ENCODE data around the gene S100A3. TPM values are rescaled to one million over a fixed set of nuclear protein-coding genes. Genes with fewer than 3 reads are reported as not detected.

The S100A3 gene
- total and polyA plus RNA-seq, 2 of the 13 experiments (the other 11 are each of a cell fraction or from before 2014, with no cell fraction given) = 2.5 to 4.5 TPM

DNA sequence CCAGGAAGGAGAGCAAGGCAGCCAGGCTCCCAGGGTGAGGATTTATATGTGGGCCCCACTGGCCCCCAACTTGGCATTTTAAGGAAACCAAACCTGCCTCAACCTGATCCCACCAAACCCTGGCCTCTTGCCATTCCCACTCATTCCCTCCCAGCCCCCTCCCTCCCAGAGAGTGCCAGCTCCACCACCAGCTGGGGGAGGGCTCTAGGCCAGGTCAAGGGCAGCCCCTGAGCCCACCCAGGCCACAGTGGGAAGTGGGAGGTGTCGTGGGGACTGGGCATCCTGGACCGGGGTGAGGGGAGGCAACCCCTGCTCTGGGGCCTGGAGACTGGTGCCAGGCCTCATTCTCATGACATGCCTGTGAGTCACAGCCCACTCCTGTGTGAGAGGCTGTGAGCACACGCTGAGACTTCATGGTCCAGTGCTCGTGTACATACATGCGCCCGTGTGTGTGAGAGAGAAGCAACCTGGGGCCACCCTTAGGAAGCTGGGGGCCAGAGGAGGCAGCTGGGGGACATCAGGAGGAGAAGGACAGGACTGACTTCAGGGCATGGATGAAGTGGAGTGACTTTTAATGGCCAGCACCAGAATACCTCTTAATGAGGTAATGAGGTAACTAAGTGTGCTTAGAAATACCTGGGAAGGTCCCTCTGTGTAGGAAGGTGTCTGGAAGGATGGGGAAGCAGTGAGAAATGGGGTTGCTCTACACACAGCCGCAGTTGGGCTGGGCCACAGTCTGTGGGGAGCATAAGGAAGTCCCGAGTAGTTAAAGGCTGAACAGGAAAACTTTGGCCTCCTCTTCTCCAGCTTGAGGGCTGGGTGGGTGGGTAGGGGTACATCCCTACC is 16.7 kb upstream of the S100A3 start, which contains the start of gene S100A2:
Gene S100A2 (minus strand): TSS at position 316 of the 846 bp plus-strand sequence. CDS start 1,967 bp downstream, outside the sequence.
- in situ Hi-C loops (cut with HindIII; ENCODE audit: extremely low pct_ligation_motif_present, low pct_unique_long_range_greater_than_20kb) (loop anchor here (5.0 kb wide), 2 partner anchors 33 to 58 kb away; no protein-coding TSS in a partner anchor), intact Hi-C loops (cut with micrococcal nuclease; ENCODE audit: unreplicated experiment) (no loop called here)
- Histone ChIP-seq H4K20me1 (ENCODE audit: insufficient read depth, low read length) (no peaks in the 10 kb centered on the region), H3K4me2 (ENCODE audit: low read depth, low read length) (peak within 1 kb of the TSS; percentile 66), H3K79me2 (ENCODE audit: insufficient read depth, low read length) (no peaks in the 10 kb centered on the region), H3K4me3 (replicated peaks in 1 of 3; ENCODE audit: insufficient read depth in 1 of 3, low read depth in 2 of 3, low read length in 3 of 3) (peak within 1 kb of the TSS in 1 of 3 experiments; percentile 48; a peak in 2 of 6 replicates), H3K9me3 (ENCODE audit: low read length) (no peaks in the 10 kb centered on the region), H3K36me3 (replicated peaks in 1 of 2; ENCODE audit: control insufficient read depth in 1 of 2, insufficient read depth in 2 of 2, low read length in 2 of 2) (no peaks in the 10 kb centered on the region), H2AFZ (ENCODE audit: low read length) (no peak within 1 kb of the TSS), H3K9ac (ENCODE audit: insufficient read depth, low read depth, low read length) (peak within 1 kb of the TSS; percentile 48), H3K27me3 (ENCODE audit: control insufficient read depth in 1 of 2, insufficient read depth in 2 of 2, low read length in 2 of 2) (no peaks in the 10 kb centered on the region), H3K27ac (ENCODE audit: extremely low read length, insufficient read depth, low read length) (peak within 1 kb of the TSS; percentile 35), H3K4me1 (ENCODE audit: insufficient read depth, low read length) (peaks cover 51% of the 10 kb centered on the region)
- FAIRE-seq (no peak), DNase-seq (ENCODE audit: low spot score) (peak; percentile 40), ATAC-seq (peak; percentile 15)
- POLR2A ChIA-PET = interaction anchor here (0.6 to 3.1 kb wide), 18 partner anchors 8 to 162 kb away, joined by 3 to 49 read pairs (median 4); partner anchors contain the start of genes CHTOP, ILF2, INTS3 and S100A13
- TF ChIP-seq FOXA1 (IDR thresholded peaks at IDR 0.05) (no peak), FOXA1 (CRISPR knock-in tag; IDR thresholded peaks at IDR 0.05) (no peak), POLR2G (IDR thresholded peaks at IDR 0.05; ENCODE audit: low read depth, low read length) (peak; percentile 12; the same call in 1 of the 2 replicates), ZBTB1 (CRISPR knock-in tag; IDR thresholded peaks at IDR 0.05; ENCODE audit: borderline replicate concordance) (no peak), THAP11 (CRISPR knock-in tag; IDR thresholded peaks at IDR 0.05) (no peak), HNRNPL (IDR thresholded peaks at IDR 0.05; ENCODE audit: low read depth, low read length) (peak; percentile 83; the same call in 1 of the 2 replicates), ZNF557 (CRISPR knock-in tag; IDR thresholded peaks at IDR 0.05) (no peak), PHF5A (CRISPR knock-in tag; IDR thresholded peaks at IDR 0.05; ENCODE audit: low read depth, unreplicated experiment) (no peak), FOSL2 (CRISPR knock-in tag; IDR thresholded peaks at IDR 0.05) (peak; percentile 73)
- TF ChIP-seq, protein P1, sequence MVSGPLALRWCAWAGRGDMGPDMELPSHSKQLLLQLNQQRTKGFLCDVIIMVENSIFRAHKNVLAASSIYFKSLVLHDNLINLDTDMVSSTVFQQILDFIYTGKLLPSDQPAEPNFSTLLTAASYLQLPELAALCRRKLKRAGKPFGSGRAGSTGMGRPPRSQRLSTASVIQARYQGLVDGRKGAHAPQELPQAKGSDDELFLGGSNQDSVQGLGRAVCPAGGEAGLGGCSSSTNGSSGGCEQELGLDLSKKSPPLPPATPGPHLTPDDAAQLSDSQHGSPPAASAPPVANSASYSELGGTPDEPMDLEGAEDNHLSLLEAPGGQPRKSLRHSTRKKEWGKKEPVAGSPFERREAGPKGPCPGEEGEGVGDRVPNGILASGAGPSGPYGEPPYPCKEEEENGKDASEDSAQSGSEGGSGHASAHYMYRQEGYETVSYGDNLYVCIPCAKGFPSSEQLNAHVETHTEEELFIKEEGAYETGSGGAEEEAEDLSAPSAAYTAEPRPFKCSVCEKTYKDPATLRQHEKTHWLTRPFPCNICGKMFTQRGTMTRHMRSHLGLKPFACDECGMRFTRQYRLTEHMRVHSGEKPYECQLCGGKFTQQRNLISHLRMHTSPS (CRISPR knock-in tag; IDR thresholded peaks at IDR 0.05; ENCODE audit: low read depth) = 0 out of 2 replicates have a peak, but pooled peaks have one; percentile 28
- TF ChIP-seq, protein P2, sequence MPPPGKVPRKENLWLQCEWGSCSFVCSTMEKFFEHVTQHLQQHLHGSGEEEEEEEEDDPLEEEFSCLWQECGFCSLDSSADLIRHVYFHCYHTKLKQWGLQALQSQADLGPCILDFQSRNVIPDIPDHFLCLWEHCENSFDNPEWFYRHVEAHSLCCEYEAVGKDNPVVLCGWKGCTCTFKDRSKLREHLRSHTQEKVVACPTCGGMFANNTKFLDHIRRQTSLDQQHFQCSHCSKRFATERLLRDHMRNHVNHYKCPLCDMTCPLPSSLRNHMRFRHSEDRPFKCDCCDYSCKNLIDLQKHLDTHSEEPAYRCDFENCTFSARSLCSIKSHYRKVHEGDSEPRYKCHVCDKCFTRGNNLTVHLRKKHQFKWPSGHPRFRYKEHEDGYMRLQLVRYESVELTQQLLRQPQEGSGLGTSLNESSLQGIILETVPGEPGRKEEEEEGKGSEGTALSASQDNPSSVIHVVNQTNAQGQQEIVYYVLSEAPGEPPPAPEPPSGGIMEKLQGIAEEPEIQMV (CRISPR knock-in tag; IDR thresholded peaks at IDR 0.05; ENCODE audit: low read depth) = no peak
- TF ChIP-seq, protein P3, sequence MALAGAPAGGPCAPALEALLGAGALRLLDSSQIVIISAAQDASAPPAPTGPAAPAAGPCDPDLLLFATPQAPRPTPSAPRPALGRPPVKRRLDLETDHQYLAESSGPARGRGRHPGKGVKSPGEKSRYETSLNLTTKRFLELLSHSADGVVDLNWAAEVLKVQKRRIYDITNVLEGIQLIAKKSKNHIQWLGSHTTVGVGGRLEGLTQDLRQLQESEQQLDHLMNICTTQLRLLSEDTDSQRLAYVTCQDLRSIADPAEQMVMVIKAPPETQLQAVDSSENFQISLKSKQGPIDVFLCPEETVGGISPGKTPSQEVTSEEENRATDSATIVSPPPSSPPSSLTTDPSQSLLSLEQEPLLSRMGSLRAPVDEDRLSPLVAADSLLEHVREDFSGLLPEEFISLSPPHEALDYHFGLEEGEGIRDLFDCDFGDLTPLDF (CRISPR knock-in tag; IDR thresholded peaks at IDR 0.05) = no peak
- TF ChIP-seq, protein P4, sequence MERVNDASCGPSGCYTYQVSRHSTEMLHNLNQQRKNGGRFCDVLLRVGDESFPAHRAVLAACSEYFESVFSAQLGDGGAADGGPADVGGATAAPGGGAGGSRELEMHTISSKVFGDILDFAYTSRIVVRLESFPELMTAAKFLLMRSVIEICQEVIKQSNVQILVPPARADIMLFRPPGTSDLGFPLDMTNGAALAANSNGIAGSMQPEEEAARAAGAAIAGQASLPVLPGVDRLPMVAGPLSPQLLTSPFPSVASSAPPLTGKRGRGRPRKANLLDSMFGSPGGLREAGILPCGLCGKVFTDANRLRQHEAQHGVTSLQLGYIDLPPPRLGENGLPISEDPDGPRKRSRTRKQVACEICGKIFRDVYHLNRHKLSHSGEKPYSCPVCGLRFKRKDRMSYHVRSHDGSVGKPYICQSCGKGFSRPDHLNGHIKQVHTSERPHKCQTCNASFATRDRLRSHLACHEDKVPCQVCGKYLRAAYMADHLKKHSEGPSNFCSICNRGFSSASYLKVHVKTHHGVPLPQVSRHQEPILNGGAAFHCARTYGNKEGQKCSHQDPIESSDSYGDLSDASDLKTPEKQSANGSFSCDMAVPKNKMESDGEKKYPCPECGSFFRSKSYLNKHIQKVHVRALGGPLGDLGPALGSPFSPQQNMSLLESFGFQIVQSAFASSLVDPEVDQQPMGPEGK (CRISPR knock-in tag; IDR thresholded peaks at IDR 0.05) = 0 out of 2 replicates have a peak, but pooled peaks have one; percentile 6
- 37% methylated on average over 7 of the region's 8 CpGs for WGBS (ENCODE audit: low lambda C conversion rate)
- CTCF ChIA-PET (ENCODE audit: low intra/inter-chr PET ratio, low total read pairs) = interaction anchor here (1.0 to 3.5 kb wide), 2 partner anchors 33 to 55 kb away, joined by 3 to 42 read pairs; no protein-coding TSS in a partner anchor
- no TSS peak for BruUV-seq (replicated peaks)

All from HepG2 (cell line).